Nephron progenitor cell (in vitro differentiated cells): ENCODE measurements around the gene MPND.

Source experiments
- DNase-seq: peaks from one replicate; pipeline ENCODE4 v3.0.0; 2021
- H3K27ac Mint-ChIP-seq: 2 replicates; pipeline ENCODE4 v1.8.0; 2021; ENCODE audit warnings: mild to moderate bottlenecking, moderate library complexity, mixed read lengths
- H3K27me3 Mint-ChIP-seq: 2 replicates; pipeline ENCODE4 v1.8.0; 2021; ENCODE audit warnings: mild to moderate bottlenecking, low read depth, mixed read lengths; ENCODE audit not compliant: poor library complexity
- H3K36me3 Mint-ChIP-seq: 2 replicates; pipeline ENCODE4 v1.8.0; 2021; ENCODE audit warnings: low read depth, mixed read lengths
- H3K4me1 Mint-ChIP-seq: 2 replicates; pipeline ENCODE4 v1.8.0; 2021; ENCODE audit warnings: mixed read lengths
- H3K4me3 Mint-ChIP-seq: 2 replicates; pipeline ENCODE4 v1.8.0; 2021; ENCODE audit warnings: mild to moderate bottlenecking, moderate library complexity, mixed read lengths
- H3K9me3 Mint-ChIP-seq: 2 replicates; pipeline ENCODE4 v1.8.0; 2021; ENCODE audit warnings: mild to moderate bottlenecking, moderate library complexity, mixed read lengths
- TF ChIP-seq, protein P1 (sequence below): fragments of 200-600 bp; sonication (generic); IDR thresholded peaks from 2 replicates; pipeline ENCODE4 v1.5.0; 2021; ENCODE audit warnings: antibody characterized with exemption

MPND gene

GRCh38 chr19:4329858-4330257, 13.5 kb upstream of the MPND start:
- Mint-ChIP-seq H3K27me3 (peaks cover 26% of the 10 kb centered on the region), H3K4me3 (no peak overlapping the region), H3K4me1 (peaks cover 19% of the 10 kb centered on the region), H3K9me3 (no peaks in the 10 kb centered on the region), H3K27ac (no peak overlapping the region), H3K36me3 (peaks cover 16% of the 10 kb centered on the region)
- TF ChIP-seq, protein P1, sequence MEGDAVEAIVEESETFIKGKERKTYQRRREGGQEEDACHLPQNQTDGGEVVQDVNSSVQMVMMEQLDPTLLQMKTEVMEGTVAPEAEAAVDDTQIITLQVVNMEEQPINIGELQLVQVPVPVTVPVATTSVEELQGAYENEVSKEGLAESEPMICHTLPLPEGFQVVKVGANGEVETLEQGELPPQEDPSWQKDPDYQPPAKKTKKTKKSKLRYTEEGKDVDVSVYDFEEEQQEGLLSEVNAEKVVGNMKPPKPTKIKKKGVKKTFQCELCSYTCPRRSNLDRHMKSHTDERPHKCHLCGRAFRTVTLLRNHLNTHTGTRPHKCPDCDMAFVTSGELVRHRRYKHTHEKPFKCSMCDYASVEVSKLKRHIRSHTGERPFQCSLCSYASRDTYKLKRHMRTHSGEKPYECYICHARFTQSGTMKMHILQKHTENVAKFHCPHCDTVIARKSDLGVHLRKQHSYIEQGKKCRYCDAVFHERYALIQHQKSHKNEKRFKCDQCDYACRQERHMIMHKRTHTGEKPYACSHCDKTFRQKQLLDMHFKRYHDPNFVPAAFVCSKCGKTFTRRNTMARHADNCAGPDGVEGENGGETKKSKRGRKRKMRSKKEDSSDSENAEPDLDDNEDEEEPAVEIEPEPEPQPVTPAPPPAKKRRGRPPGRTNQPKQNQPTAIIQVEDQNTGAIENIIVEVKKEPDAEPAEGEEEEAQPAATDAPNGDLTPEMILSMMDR = no peak
- DNase-seq = no peak

DNA sequence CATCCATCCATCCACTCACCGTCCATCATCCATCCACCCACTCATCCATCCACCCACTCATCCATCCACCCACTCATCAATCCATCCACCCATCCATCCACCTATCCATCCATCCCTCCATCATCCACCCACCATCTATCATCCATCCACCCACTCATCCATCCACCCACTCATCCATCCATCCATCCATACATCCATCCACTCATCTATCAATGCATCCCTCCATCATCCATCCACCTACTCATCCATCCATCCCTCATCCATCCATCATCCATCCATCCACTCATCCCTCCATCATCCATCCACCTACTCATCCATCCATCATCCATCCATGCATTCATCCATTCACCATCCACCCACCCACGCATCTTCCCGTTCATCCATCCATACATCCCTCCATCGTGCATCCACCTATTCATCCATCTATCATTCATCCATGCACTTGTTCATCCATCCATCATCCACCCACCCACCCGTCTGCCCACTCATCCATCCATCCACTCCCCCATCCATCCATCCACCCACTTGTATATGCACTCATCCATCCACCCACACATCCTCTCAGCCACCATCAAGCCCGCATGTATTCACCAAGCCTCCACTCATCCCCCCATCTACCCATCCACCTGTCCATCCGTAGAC, 8.3 kb upstream of the MPND start:
- Mint-ChIP-seq H3K4me1 (peaks cover 20% of the 10 kb centered on the region), H3K27me3 (peaks cover 14% of the 10 kb centered on the region), H3K9me3 (no peaks in the 10 kb centered on the region), H3K27ac (no peak overlapping the region), H3K36me3 (peaks cover 22% of the 10 kb centered on the region), H3K4me3 (no peak overlapping the region)
- TF ChIP-seq, protein P1 = no peak
- DNase-seq = no peak

DNA sequence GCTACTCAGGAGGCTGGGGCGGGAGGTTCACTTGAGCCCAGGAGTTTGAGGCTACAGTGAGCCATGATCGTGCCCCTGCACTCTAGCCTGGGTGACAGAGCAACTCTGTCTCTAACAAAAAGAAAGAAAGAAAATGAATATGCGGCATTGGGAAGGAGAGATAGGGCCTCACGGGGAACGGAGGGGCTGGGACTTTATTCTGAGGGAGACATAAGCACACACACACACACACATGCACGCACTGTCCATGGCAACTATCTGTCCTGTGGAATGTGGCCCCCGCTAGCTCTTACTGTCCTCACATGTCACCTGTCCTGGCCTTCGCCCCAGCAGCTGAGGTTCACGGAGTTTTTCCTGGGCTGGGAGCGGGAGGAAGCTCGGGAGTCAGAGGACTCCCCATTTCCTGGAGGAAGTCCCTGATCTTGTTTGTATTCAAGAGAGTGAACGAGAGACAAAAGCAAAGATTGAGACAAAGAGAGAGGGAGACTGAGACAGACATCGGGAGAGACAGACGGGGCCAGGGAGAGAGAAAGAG, 5.4 kb upstream of the MPND start:
- Mint-ChIP-seq H3K27ac (peak overlapping the region; percentile 70), H3K27me3 (peaks cover 14% of the 10 kb centered on the region), H3K9me3 (no peaks in the 10 kb centered on the region), H3K4me3 (peak overlapping the region; percentile 76), H3K36me3 (peaks cover 22% of the 10 kb centered on the region), H3K4me1 (peaks cover 41% of the 10 kb centered on the region)
- no peak for DNase-seq
- TF ChIP-seq, protein P1 = no peak

GRCh38 chr19:4338441-4339355, 4.7 kb upstream of the MPND start, which contains the start of gene STAP2:
TSS of gene STAP2 (minus strand) at chr19:4338827. CDS start at chr19:4338753, 74 bp downstream.
- Mint-ChIP-seq H3K36me3 (peaks cover 22% of the 10 kb centered on the region), H3K9me3 (no peaks in the 10 kb centered on the region), H3K27me3 (peaks cover 14% of the 10 kb centered on the region), H3K27ac (peak within 1 kb of the TSS; percentile 80), H3K4me1 (peaks cover 41% of the 10 kb centered on the region), H3K4me3 (peak within 1 kb of the TSS; percentile 76)
- TF ChIP-seq, protein P1 = no peak
- DNase-seq = no peak

GRCh38 chr19:4342314-4342614, 1.1 kb upstream of the MPND start:
- TF ChIP-seq, protein P1 = no peak
- Mint-ChIP-seq H3K4me3 (peak overlapping the region; percentile 85), H3K27ac (peak overlapping the region; percentile 96), H3K9me3 (no peaks in the 10 kb centered on the region), H3K27me3 (peaks cover 4% of the 10 kb centered on the region), H3K4me1 (peaks cover 41% of the 10 kb centered on the region), H3K36me3 (peaks cover 18% of the 10 kb centered on the region)
- no peak for DNase-seq
